Measurements from ENCODE around the gene URB2. TPM values are rescaled to one million over a fixed set of nuclear protein-coding genes. Genes with fewer than 3 reads are reported as not detected.
"Not testable (repeated sequence)": the region's sequence is repeated elsewhere in the genome, so short reads cannot be mapped to it uniquely, and the experiment has no call there.

The URB2 gene
- total RNA-seq, 1 donor from 2014 or later: 8.2 TPM

- DNase-seq (ENCODE audit: low read depth in 2 of 2): no peak
These were observed 64.6 kb downstream of the URB2 start for GRCh38 chr1:229690662-229691061.

- DNase-seq (ENCODE audit: low read depth in 2 of 2): no peak
These were observed 65.3 kb downstream of the URB2 start for GRCh38 chr1:229691362-229691761.

DNA sequence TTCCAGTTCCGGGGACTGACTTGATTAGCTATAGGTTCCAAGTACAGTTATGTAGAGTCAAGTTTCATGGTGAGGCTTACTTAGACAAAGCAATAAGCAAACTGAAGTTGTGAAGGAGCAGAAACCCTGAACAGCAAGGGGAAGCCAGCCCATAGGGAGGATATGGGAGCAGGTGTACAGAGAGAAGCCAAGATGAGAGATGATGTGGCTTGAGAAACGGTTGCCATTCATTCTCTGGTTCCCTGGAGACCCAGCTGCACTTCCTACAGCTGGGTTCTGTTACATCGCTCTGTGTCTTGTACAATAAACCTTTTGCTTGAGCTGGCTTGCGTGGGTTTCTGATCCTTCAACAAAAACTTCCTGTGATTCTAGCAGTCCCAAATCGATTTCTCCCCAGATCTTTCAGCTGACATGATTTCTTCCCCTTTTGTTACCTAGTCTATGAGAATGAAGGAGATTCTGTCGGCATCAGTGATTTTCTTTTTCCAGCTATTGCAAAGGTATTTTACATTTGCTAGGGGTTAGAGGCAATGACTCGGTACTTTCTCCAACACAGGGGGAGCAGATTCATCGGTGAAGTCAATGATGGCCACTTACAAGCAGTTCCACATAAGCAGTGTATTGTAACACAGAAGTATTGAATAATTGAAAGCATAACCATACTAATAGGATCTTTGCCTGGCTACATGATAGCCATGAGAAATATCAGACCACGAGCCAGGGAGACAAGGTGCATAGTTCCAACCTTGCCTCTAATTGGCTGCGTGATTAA, 67.3 kb downstream of the URB2 start:
- no peak for DNase-seq (ENCODE audit: low read depth in 2 of 2)

DNA sequence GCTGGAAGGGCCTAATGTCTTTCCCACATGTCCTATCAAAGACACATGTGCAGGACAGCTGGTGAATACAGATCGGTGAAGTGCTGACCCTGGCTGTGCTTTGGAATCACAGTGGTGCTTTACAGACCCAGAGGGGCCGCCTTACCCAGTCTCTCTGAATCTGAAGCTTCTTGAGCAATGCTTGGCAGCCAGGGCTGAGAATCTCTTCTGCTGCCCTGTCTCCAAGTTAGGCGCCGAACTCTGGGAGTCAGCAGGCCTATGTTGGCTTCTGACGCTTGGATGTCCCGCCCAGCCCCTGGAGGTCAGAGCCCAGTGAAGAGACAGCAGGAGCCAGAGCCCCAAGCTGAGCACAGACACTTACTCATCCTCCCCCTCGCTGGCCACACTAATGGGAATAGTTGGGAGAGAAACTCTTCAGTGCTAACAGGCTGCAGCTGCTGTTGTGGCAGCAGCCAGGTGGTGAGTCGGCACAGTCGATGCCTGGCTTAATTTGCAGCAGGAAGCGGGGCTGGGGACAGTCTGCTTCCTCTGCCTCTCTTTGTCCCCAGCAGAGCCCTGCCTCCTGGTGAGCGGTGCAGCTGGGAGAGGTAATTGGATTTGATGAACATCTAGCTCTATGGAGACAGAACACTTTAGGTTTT, 68.1 kb downstream of the URB2 start:
- peak in 1 of 2 donors; percentile 14 for DNase-seq (ENCODE audit: low read depth in 2 of 2)

- DNase-seq (ENCODE audit: low read depth in 2 of 2): no peak
These were observed 70.3 kb downstream of the URB2 start for GRCh38 chr1:229696385-229696784.

- no peak for DNase-seq (ENCODE audit: low read depth in 2 of 2)
These were observed 73.7 kb downstream of the URB2 start for GRCh38 chr1:229699613-229700267.

- no peak for DNase-seq (ENCODE audit: low read depth in 2 of 2)
These were observed 78.1 kb downstream of the URB2 start for GRCh38 chr1:229704157-229704556.

DNA sequence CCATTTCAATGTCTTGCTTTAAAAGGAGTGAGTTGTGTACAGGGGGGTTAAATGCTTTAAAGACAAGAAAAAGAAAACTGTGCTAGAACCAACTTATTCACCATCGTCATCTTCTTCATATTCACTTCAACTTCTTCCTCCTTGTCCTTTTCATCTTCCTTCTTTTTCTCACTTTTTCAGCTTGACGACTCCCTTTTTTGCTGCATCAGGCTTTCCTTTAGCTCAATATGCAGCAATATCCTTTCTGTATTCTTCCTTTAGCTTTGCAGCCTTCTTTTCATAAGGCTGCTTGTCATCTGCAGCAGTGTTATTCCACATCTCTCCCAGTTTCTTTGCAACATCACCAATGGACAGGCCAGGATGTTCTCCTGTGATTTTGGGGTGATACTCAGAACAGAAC, 79.1 kb downstream of the URB2 start:
- not testable (repeated sequence) for DNase-seq (ENCODE audit: low read depth in 2 of 2)

DNA sequence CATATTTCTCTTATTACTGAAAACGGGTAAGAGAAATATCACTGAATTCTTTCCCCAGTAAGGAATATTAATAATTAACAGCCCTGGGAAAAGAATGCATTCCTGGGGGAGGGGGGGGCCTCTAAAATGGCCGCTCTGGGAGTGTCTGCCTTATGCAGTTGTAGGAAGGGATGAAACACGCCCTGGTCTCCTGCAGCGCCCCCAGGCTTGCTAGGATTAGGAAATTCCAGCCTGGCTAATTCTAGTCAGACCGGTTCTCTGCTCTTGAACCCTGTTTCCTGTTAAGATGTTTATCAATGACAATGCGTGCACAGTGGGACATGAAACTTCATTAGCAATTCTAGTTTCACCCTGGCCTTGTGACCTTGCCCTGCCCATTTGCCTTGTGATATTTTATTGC, 81.1 kb downstream of the URB2 start:
- not testable (repeated sequence) for DNase-seq (ENCODE audit: low read depth in 2 of 2)

DNA sequence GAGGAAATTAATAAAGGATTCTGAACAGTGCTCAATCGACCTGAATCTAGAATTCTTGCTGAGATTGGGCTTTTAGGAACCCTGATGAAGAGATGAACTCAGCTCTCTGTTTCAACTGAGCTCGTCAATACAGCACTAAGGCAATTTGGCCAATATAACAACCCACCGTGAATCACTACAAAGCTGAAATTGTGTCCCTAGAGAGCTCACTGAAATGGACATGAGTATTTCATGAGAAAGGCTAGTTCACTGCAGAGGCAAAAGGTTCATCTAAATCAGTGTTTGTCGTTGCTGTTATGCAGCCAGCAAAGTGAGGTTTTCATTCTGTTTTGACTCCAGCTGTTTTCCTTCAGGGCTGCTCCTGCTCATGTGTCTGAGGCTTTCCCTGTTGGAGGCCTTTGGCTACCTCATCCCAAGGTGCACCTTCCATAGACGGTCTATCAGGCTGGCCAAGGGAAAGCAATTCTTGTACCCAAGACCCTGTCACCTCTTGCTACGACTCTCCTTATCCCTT, 83.5 kb downstream of the URB2 start:
- DNase-seq (ENCODE audit: low read depth in 2 of 2): no peak

Other genes with a start within 250 kb of the URB2 start
- gene ACTA1, start 192.2 kb upstream of the URB2 start, total RNA-seq: under 0.01 TPM in 1 of 2 replicates, not detected in the other
- gene NUP133, start 117.9 kb upstream of the URB2 start, total RNA-seq: 31.6 and 32.9 TPM in 2 replicates
- 19.1 and 23.1 TPM in 2 replicates for gene ABCB10, start 67.5 kb upstream of the URB2 start, total RNA-seq
- gene TAF5L, start 125 bp upstream of the URB2 start, total RNA-seq: 21.7 and 28.1 TPM in 2 replicates

Measured in dermis microvascular lymphatic vessel endothelial cell (primary cell).